Astrocyte (in vitro differentiated cells and primary cell): ENCODE results near the gene TTK. TPM values are rescaled to one million over a fixed set of nuclear protein-coding genes. Genes with fewer than 3 reads are reported as not detected.

Source experiments
- DNase-seq: peaks from one replicate; pipeline ENCODE4 v3.0.0-alpha.2; 2010; ENCODE audit warnings: low read depth
- FAIRE-seq: peaks from 2 replicates; lab custom pipeline; 2011; peaks lifted over from hg19 to GRCh38; lab: Jason Lieb, UNC
- H2AFZ ChIP-seq: 2 replicates; pipeline ENCODE4 v1.6.0; 2012; ENCODE audit warnings: low read depth, low read length, inconsistent platforms
- H3K27ac ChIP-seq: 2 replicates; pipeline ENCODE4 v1.5.1; 2011; ENCODE audit warnings: low read depth, low read length, inconsistent platforms
- H3K27me3 ChIP-seq: 2 replicates; pipeline ENCODE4 v1.6.0; 2011; ENCODE audit warnings: low read length, inconsistent platforms; ENCODE audit not compliant: insufficient read depth
- H3K36me3 ChIP-seq: 2 replicates; pipeline ENCODE4 v1.5.1; 2011; ENCODE audit warnings: low read length, inconsistent platforms; ENCODE audit not compliant: insufficient read depth
- H3K4me1 ChIP-seq: 2 replicates; pipeline ENCODE4 v1.5.1; 2011; ENCODE audit warnings: low read length, inconsistent platforms; ENCODE audit not compliant: insufficient read depth
- H3K4me2 ChIP-seq: 2 replicates; pipeline ENCODE4 v1.6.0; 2012; ENCODE audit warnings: low read length, inconsistent platforms
- H3K4me3 ChIP-seq: 2 replicates; pipeline ENCODE4 v1.5.1; 2011; ENCODE audit warnings: low read depth, mild to moderate bottlenecking, low read length, inconsistent platforms; ENCODE audit not compliant: insufficient read depth
- H3K79me2 ChIP-seq: 2 replicates; pipeline ENCODE4 v1.6.0; 2012; ENCODE audit warnings: mild to moderate bottlenecking, low read length, inconsistent platforms; ENCODE audit not compliant: insufficient read depth
- H3K9ac ChIP-seq: 2 replicates; pipeline ENCODE4 v1.6.0; 2012; ENCODE audit warnings: mild to moderate bottlenecking, low read length, inconsistent platforms
- H3K9me3 ChIP-seq: 2 replicates; pipeline ENCODE4 v1.5.1; 2012; ENCODE audit warnings: low read depth, mild to moderate bottlenecking, low read length, inconsistent platforms; ENCODE audit not compliant: insufficient read depth
- H4K20me1 ChIP-seq: 2 replicates; pipeline ENCODE4 v1.6.0; 2012; ENCODE audit warnings: low read length, inconsistent platforms; ENCODE audit not compliant: insufficient read depth
- H3K27ac Mint-ChIP-seq: one replicate; pipeline ENCODE4 v1.8.0; 2021; ENCODE audit warnings: mild to moderate bottlenecking, mixed read lengths; ENCODE audit not compliant: unreplicated experiment
- H3K27me3 Mint-ChIP-seq: one replicate; pipeline ENCODE4 v1.8.0; 2021; ENCODE audit warnings: low read depth, mixed read lengths; ENCODE audit not compliant: unreplicated experiment
- H3K36me3 Mint-ChIP-seq: one replicate; pipeline ENCODE4 v1.8.0; 2021; ENCODE audit warnings: low read depth, mixed read lengths; ENCODE audit not compliant: unreplicated experiment
- H3K4me1 Mint-ChIP-seq: one replicate; pipeline ENCODE4 v1.8.0; 2021; ENCODE audit warnings: low read depth, mixed read lengths; ENCODE audit not compliant: unreplicated experiment
- H3K4me3 Mint-ChIP-seq: one replicate; pipeline ENCODE4 v1.8.0; 2021; ENCODE audit warnings: mild to moderate bottlenecking, moderate library complexity, mixed read lengths; ENCODE audit not compliant: unreplicated experiment
- H3K9me3 Mint-ChIP-seq: one replicate; pipeline ENCODE4 v1.8.0; 2021; ENCODE audit warnings: mild to moderate bottlenecking, mixed read lengths; ENCODE audit not compliant: unreplicated experiment
- EZH2 ChIP-seq: IDR thresholded peaks from 2 replicates; pipeline ENCODE4 v1.6.1; 2012; ENCODE audit warnings: mild to moderate bottlenecking, low read length, inconsistent platforms; ENCODE audit not compliant: insufficient read depth
- total RNA-seq: library from RNA; stranded (reverse); gene quantifications from 2 replicates; pipeline ENCODE4 v1.2.1, GENCODE V29; 2021
- TF ChIP-seq, protein P1 (sequence below): IDR thresholded peaks from 2 replicates; pipeline ENCODE4 v1.5.1; 2011; ENCODE audit warnings: low read depth, mild to moderate bottlenecking, inconsistent platforms, low read length, moderate library complexity; ENCODE audit not compliant: insufficient read depth

TTK gene
- total RNA-seq, 1 donor from 2014 or later, result 4.9 TPM

GRCh38 chr6:79985128-79985527 is 19.3 kb upstream of the TTK start:
- Mint-ChIP-seq H3K27ac (no peak overlapping the region), H3K4me3 (no peak overlapping the region)

DNA sequence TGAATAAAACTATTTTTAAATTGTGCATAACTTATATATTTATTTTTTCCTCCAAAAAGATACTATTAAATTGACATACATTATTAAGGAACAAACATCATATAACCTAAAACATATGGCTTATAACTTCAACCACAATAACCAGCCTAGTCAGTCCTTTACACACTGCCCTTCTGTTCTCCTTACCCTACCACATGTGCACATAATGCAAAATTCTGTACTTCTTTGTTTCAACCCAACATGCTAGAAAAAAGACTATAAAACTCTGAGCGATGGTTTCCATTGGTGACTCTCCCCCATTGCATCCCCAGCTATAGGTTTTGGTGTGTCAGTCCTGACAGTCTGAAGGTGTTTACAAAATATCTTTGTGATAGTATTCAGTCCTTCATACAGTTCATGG is 14.8 kb upstream of the TTK start:
- Mint-ChIP-seq H3K36me3 (no peaks in the 10 kb centered on the region), H3K9me3 (peaks cover 2% of the 10 kb centered on the region), H3K4me3 (no peak overlapping the region), H3K27ac (no peak overlapping the region), H3K27me3 (no peaks in the 10 kb centered on the region), H3K4me1 (no peaks in the 10 kb centered on the region)
- FAIRE-seq (no peak), DNase-seq (no peak)
- H3K36me3 ChIP-seq, result no peaks in the 10 kb centered on the region
- H3K9me3 ChIP-seq, result no peaks in the 10 kb centered on the region
- H3K9ac ChIP-seq, result no peak overlapping the region
- no peaks in the 10 kb centered on the region for H4K20me1 ChIP-seq
- H3K4me2 ChIP-seq, result no peak overlapping the region
- no peaks in the 10 kb centered on the region for H3K27me3 ChIP-seq
- TF ChIP-seq, protein P1, sequence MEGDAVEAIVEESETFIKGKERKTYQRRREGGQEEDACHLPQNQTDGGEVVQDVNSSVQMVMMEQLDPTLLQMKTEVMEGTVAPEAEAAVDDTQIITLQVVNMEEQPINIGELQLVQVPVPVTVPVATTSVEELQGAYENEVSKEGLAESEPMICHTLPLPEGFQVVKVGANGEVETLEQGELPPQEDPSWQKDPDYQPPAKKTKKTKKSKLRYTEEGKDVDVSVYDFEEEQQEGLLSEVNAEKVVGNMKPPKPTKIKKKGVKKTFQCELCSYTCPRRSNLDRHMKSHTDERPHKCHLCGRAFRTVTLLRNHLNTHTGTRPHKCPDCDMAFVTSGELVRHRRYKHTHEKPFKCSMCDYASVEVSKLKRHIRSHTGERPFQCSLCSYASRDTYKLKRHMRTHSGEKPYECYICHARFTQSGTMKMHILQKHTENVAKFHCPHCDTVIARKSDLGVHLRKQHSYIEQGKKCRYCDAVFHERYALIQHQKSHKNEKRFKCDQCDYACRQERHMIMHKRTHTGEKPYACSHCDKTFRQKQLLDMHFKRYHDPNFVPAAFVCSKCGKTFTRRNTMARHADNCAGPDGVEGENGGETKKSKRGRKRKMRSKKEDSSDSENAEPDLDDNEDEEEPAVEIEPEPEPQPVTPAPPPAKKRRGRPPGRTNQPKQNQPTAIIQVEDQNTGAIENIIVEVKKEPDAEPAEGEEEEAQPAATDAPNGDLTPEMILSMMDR, result no peak
- TF ChIP-seq EZH2, result no peak
- no peaks in the 10 kb centered on the region for H3K79me2 ChIP-seq
- H3K4me1 ChIP-seq, result no peaks in the 10 kb centered on the region
- no peak overlapping the region for H3K4me3 ChIP-seq
- no peak overlapping the region for H3K27ac ChIP-seq
- H2AFZ ChIP-seq, result no peak overlapping the region

More at GRCh38 chr6:79985128-79985527, 19.3 kb upstream of the TTK start:
- Histone ChIP-seq H3K4me2 (no peak overlapping the region), H2AFZ (no peak overlapping the region), H3K36me3 (no peaks in the 10 kb centered on the region), H3K9ac (no peak overlapping the region), H3K4me1 (no peaks in the 10 kb centered on the region), H3K27me3 (no peaks in the 10 kb centered on the region), H3K27ac (no peak overlapping the region), H3K4me3 (no peak overlapping the region), H3K9me3 (no peaks in the 10 kb centered on the region), H4K20me1 (no peaks in the 10 kb centered on the region), H3K79me2 (no peaks in the 10 kb centered on the region)
- DNase-seq (no peak), FAIRE-seq (no peak)
- Mint-ChIP-seq H3K36me3 (no peaks in the 10 kb centered on the region), H3K9me3 (no peaks in the 10 kb centered on the region), H3K27me3 (no peaks in the 10 kb centered on the region), H3K4me1 (no peaks in the 10 kb centered on the region)
- TF ChIP-seq EZH2, result no peak
- TF ChIP-seq, protein P1, result no peak

- H3K9me3 ChIP-seq, result no peaks in the 10 kb centered on the region
- no peak overlapping the region for H3K4me3 ChIP-seq
- Mint-ChIP-seq H3K4me1 (no peaks in the 10 kb centered on the region), H3K27me3 (no peaks in the 10 kb centered on the region), H3K36me3 (no peaks in the 10 kb centered on the region), H3K9me3 (peaks cover 2% of the 10 kb centered on the region), H3K4me3 (no peak overlapping the region), H3K27ac (no peak overlapping the region)
- no peak overlapping the region for H2AFZ ChIP-seq
- H3K9ac ChIP-seq, result no peak overlapping the region
- no peaks in the 10 kb centered on the region for H3K79me2 ChIP-seq
- no peaks in the 10 kb centered on the region for H3K27me3 ChIP-seq
- H3K4me2 ChIP-seq, result no peak overlapping the region
- H3K27ac ChIP-seq, result no peak overlapping the region
- TF ChIP-seq, protein P1, result no peak
- no peak for TF ChIP-seq EZH2
- FAIRE-seq (no peak), DNase-seq (no peak)
- H3K4me1 ChIP-seq, result no peaks in the 10 kb centered on the region
- no peaks in the 10 kb centered on the region for H3K36me3 ChIP-seq
- H4K20me1 ChIP-seq, result no peaks in the 10 kb centered on the region
Observed at GRCh38 chr6:79993012-79993910, 11.2 kb upstream of the TTK start.
